NCI-H82 treated with DMSO at 0.1 percent for 48 hours (cell line): ENCODE measurements around the gene WDR88.

ENCODE experiments used
- DNase-seq: peaks from one replicate; lab custom pipeline; 2025; ENCODE audit not compliant: unreplicated experiment; lab: John Stamatoyannopoulos, UW

The WDR88 gene, protein sequence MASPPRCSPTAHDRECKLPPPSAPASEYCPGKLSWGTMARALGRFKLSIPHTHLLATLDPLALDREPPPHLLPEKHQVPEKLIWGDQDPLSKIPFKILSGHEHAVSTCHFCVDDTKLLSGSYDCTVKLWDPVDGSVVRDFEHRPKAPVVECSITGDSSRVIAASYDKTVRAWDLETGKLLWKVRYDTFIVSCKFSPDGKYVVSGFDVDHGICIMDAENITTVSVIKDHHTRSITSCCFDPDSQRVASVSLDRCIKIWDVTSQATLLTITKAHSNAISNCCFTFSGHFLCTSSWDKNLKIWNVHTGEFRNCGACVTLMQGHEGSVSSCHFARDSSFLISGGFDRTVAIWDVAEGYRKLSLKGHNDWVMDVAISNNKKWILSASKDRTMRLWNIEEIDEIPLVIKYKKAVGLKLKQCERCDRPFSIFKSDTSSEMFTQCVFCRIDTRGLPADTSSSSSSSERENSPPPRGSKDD

DNA sequence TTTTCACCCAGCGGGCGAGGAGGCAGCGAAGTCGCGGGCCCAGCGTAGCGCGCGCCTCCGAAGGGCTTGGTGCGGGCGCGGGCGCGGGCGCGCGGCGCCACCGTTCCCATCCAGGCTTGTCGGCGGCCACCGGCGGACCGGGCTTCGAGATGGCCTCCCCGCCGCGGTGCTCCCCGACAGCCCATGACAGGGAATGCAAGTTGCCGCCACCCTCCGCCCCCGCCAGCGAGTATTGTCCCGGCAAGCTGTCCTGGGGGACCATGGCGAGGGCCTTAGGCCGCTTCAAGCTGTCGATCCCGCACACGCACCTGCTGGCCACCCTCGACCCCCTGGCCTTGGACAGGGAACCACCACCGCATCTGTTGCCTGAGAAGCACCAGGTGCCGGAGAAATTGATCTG, at the start of gene WDR88:
WDR88 (plus strand) TSS at position 94 of the 400 bp plus-strand sequence; CDS start at position 150, 56 bp downstream.
- DNase-seq = no peak

DNA sequence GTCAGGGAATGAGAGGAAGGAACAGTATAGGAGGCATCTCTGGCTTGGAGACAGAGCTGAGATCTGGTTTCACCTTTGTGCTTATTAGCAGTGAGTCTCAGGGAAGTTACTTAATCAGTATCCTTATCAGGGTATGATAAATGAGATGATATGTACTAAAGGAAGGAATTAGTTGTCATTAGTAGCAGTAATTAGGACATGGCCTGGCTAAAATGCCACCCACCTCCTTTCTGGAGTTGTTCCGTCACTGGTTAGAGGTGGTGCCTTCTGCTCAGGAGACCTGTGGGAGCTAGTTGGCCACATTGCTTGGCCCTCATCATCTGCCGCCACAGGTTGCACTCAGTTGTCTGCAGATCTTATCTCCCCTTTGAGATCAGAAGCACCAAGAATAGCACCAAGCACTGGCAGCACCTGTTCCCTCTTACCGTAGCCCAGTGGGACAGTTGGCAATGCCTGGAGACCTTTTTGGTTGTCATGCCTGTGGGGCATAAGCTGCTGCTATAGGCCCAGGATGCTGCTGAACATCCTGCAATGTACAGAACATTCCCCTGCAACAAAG, 46.3 kb upstream of the WDR88 start:
- no peak for DNase-seq

DNA sequence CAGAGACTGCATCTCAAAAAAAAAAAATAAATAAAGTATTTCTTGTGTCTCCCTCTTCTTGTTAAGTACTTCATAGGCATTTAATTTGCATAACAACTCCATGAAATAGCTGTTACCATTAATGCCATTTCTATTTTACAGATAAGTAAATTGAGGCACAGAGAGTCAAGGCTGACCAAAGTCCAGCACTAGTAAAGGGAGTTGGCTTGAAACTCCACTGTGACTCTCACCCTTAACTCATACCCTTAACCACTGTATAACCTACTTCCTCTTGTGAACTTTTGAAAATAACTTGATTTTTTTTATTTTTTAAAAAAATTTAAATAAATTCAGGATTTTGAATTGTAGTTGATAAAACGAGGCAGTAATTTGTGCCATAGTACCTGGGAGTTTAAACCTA, 45.0 kb upstream of the WDR88 start:
- no peak for DNase-seq

DNA sequence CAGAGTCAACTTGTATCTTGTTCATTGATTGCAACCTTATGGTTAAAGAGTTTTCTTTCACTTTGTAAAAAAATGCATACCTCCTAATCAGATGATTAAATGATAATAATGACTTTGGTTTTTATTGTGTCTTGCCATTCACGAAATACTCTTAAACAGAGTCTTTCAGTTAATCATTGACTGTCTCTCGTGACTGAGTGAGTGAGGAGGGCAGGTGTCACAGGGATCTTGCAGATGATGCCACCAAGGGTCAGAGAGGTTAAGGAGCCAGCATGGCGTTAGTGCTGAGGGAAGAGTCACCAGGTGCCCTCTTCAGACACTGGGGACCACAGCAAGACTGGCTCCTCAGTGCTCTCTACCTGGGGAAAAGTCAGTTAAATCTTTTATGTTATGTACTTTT, 42.9 kb upstream of the WDR88 start:
- DNase-seq = no peak

DNA sequence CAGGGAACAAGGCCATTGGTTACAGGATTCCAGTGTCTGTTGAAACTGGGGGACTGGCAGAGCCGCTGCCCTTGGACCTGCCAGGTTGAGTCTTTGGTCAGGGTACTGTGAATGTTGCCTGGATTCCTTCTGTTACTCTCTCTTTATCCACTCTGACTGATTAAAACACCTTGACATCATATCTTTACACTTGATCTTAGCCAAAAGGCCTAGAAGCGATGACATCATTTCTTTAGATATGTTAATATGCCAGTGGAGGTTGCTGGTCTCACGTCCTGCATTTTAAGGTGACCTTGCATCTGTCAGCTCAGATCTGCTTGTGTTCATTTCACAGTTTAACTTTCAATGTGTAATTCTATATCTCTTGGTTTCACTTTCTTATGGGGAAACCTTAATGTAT, 41.7 kb upstream of the WDR88 start:
- no peak for DNase-seq

DNA sequence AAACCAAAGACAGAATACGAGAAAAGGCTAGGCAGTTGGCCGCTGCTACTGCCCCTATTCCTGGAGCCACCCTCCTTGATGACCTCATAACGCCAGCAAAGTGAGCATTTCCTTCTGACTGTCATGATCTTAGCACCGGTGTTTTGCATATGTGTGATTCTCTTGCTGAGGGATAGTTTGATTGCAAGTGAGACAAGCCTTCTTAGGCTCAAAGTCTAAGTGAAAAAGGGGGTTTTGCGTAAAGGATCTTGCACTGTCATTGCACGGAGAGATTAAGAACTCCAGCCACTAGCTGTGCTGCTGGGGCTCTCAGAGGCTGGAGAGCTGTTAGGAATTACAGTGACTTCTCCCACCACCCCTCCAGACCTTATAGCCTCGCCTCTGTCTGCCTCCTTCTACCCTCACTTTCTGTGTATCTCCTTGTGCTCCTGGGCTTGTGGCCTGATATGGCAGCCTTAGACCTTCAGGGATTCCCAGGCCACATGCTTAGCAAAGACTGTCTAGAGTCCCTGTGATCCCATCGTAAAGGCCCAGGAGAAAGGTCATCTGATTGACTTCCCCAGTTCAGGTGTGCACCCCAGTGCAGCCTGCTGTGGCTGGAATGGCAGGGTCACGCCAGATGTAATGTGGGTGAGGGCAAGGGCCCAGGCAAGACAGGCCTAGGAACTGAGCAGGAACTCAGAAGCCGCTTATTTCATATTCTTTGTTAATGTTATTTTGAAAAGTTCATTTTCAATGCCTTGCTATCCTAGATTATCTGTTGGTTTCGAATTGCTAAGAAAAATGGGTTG, 38.3 kb upstream of the WDR88 start:
- DNase-seq = no peak

DNA sequence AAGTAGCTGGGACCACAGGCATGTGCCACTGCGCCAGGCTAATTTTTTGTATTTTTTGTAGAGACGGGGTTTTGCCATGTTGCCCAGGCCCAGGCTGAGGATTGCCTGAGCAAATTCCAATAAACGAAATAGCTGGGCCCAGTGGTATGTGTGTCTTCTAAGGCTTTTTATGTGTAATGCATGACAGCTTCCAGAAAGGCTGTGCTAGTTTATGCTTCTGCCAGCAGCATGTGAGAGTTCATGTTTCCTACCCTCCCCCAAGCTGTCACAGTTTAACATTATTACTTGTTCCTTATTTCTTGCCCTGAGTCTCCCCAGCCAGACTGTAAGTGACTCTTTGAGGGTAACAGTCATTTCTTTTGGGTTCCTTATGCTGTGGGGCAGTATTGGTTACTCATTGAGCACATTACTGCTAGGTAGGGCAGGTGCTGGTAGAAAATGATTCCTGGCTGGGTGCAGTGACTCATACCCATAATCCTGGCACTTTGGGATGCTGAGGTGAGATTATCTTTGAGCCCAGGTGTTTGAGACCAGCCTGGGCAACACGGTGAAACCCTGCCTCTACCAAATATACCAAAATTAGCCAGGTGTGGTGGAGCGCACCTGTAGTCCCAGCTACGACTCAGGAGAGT, 37.4 kb upstream of the WDR88 start:
- no peak for DNase-seq

DNA sequence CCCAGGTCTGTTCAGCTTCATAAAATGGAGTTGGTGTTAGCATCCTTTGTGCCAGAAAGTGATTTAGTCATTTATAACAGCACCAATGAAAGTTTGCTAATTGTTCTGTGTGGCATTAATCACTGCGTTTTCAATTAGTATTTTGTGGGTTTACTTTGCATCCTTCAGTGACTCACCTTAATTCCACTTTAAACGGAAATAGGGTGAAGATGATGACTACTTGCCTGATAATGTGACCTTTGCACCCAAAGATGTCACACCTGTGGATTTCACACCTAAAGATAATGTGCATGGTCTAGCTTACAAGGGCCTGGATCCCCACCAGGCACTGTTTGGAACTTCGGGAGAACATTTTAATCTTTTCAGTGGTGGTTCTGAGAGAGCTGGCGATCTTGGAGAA, 35.9 kb upstream of the WDR88 start:
- DNase-seq = no peak

DNA sequence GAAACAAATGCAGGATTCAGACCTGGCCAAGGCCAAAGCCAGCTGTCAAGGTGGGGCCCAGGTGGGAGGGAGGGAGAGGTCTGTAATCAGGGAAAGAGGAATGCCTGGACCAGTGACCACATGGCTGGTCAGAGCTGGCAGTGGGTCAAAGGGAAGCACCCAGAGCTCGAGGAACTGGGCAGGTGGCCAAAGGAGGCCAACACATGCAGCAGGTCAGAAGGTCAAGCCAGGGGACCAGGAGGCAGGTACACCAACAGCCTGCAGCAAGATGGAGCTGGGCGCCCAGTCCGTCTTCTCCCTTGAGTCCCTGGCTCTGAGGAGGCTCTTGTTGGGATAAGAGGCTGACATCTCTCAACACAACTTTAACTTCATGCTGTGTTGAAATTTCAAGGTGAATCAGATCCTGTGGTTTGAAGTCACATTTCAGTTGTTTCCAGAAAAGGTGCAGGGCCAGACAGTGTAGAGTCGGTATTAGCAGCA, 33.8 kb upstream of the WDR88 start:
- no peak for DNase-seq

DNA sequence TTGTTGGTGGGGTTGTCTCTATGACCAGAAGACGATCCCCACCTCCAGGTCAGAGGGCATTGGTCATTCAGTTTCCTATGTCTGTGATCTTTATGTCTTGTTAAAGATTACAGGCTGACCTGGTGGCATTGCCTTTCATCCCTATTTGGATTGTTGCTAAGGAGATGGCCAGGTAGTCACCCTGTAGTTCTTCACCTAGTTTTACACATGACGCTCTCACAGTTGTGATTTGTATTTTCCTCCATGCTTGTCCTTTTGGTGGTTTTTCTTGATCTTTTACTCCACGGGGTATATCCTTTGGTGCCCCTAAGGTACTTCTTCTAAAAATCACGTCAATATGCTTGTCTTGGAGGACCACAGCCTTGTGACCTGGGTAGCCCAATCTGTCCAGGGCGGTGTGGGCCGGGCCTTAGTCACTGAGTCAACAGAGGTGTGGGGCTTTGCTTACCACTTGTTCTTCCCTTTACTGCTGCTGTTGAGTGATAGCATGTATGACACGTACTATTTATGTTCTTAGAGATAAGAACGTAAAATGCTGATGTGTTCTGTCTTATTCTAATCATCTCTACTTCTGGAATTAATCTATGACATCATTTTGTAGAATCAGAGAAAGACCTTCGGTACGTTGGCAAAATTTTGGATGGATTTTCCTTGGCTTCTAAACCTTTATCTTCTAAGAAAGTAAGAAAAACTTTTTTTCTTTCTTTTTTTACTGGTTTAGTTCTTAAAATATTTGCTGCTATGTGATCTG, 30.8 kb upstream of the WDR88 start:
- DNase-seq = no peak

DNA sequence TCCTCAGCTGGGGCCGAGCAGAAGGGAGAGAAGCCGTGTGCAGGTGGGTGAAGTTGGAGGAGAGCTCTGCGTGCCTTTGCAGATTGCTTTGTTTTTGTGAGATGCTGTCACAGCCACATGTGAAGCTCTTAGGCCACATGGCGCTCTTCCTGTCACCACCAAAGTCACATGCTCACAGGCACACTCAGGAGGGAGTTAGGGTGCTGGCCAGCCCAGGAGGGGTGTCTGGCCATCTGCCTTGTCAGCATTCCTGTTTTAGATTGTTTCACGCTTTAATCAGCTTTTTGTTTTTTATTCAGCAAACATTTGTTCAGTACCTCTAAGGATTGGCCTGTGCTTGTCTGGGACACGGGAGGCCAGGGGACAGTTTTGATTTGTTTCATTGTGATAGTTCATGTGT, 29.0 kb upstream of the WDR88 start:
- no peak for DNase-seq

DNA sequence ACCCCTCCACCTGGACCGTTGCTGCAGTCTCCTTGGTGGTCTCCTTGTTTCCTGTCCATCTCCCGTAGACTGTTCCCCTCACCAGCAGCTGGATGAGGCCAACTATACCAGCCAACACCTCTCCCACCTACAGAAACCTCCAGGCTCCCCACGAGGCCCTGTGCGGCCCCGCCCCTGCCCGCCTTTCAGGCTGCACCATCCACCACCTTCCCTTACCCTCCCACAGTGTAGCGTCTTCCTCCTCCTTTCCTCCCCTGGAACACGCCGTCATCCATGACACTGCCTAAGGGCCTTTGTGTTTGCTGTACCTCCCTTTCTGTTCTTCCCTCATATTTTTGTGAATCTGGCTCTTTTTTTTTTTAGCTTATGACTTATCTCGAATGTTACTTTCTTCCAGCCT, 23.8 kb upstream of the WDR88 start:
- no peak for DNase-seq

DNA sequence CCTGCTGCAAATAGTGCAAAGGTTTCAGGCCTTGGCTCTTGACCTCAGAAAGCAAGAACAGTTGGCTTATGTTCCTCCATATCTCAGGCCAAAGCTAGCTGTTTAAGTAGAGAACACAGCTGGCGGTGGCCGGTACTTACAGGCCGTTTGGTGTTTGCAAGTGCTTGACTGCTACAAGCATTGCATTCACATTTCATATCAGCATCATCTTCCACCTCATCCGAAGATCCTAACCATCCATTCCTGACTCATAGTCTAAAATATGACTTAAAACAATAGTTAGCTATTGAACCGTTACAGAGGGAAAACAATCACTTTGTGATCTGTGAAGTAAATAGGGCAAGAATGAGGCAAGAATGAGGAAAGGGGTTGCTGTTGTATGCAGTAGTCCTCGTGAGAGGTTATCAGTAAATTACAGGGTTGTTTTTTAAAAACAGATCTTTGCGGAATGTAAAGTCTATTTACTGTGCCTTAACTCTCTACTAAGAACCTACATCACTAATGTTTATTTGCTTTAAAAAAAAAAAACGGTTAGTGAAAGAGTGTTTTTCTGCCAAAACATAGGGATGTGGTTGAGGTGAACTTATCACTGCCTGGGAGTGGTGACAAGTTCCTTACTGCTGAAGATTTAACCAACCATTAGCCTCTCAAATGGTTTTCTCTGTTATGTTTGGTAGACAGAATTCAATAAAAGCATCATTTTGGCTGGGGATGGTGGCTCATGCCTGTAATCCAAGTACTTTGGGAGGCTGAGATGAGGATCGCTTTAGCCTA, 21.6 kb upstream of the WDR88 start:
- DNase-seq = no peak

DNA sequence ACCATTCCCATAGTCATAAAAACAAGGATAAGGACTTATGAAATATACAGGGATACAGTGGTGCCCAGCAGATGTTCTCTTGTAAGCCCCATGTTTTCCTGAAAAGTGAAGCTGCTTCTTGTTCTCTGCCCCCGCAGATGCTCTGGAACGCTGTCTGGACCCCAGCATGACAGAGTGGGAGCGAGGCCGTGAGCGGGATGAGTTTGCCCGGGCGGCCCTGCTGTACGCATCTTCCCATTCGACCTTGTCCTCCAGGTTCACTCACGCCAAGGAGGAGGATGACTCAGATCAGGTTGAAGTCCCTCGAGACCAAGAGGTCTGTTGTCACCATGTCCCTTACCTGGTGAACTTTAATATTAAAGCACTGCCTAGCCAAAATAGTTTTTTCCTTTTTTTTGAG, 20.3 kb upstream of the WDR88 start:
- DNase-seq = no peak

DNA sequence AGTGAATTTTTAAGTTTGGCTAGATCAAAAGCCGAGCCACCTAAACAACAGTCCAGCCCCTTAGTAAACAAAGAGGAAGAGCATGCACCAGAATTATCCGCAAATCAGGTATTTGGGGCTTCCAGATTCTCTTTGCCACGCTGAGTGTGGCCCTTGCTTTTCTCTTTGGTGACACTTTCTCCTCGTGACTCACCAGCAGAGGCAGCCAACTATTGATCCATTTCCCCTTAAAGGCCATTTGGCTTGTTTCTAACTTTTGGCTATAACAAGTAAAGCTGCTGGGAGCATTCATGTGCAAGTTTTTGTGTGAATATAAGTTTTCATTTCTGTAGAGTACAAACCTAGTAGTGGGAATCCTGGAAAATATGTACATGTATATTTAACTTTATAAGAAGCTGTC, 17.6 kb upstream of the WDR88 start:
- DNase-seq = no peak

DNA sequence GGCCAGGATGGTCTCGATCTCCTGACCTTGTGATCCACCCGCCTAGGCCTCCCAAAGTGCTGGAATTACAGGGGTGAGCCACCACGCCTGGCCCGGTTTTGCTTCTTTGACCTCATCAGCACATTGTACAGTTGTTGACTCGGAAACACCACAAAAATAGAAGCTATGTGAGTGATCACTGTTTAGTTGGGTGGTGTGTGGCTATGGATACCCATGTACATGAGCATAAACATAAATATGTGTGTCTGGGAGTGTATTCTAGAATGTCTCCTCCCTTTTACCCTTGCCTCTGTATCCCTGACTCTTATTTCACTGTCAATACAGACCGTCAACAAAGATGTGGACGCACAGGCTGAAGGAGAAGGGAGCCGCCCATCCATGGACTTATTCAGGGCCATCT, 14.4 kb upstream of the WDR88 start:
- no peak for DNase-seq

DNA sequence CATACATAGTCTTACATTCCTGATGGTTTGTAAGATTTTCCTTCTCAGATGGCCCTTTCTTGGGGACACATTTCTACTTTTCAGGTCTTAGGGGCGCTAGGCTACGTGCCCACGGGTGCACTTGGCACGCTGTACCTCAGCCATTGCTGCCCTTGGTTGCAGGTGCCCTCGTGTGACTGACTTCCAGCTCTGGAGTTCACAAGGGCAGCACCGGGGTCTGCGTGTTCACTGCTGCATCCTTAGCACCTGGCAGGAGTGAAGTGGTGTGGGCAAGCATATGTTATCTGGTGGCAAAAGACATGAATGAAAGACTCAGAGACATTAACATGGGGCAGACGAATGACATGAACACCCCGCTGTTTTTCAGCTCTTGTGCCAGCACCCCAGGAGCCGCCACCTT, 13.3 kb upstream of the WDR88 start:
- DNase-seq = no peak

DNA sequence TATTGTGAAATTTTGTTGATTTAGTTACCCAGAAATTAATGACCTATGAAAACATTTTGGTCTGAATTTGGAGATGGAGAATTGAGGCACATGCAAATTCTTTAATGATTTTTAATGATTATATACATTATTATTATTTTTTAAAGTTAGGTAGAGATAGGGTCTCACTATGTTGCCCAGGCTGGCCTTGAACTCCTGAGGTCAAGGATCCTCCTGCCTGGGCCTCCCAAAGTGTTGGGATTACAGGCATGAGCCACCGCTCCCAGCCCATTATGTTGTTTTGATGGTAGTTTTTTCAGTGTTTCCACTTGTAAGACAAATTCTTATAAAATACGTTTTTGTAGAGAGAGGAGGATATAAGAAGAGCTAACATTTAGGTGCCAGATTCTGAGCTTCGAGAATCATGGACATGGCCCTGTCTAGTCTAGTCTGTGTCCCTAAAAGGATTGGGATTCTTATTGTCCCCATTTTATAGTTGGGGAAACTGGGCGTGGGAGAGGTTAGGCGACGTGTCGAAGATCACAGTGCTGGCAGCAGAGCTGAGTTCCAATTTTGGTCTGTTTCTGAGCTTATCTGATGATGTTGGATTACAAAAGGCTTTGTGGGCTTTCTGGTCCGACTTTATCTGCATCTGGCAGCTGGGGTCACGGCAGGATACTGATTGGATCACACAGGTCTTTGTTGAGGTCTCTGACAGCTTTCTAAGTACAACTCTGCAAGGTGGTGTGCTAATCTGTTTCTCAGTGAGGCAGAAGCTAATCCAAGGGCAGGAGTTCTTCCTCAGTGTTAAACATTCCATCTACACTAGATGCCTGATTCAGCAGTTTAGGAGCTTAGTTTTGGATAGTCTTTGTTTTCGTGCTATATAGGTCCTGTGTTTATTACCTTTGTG, 7.5 kb upstream of the WDR88 start:
- peak; percentile 96 for DNase-seq

DNA sequence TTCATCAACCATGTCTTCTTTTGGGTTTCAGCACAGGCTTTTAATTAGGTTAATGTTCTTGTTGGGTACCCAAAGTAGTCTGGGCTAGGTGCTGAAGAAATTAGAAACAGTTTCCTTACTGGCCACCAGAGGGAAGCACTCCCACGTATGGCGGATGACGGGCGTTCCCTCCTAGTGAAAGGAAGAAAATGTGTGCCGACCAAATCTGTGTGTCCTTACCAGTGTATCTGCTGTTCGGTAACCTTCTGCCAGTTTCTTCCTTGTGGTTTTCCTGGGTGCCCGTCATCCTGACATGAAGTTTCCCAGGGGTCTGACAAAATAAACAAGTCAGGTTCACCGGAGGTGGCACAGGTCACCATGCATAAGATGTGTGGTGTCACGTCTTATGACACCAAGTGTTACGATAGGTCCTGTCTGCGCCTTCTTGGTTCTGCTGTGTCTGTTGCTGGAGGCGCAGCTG, 6.0 kb upstream of the WDR88 start:
- DNase-seq = peak; percentile 60
